Effector memory CD4-positive, alpha-beta T cell (primary cell): ENCODE measurements around the gene AHDC1.
A peak's percentile ranks its signal among the peaks of the same experiment; 100 is the strongest.
"Not testable (repeated sequence)": the region's sequence is repeated elsewhere in the genome, so short reads cannot be mapped to it uniquely, and the experiment has no call there.

Experiments used
- DNase-seq, 3 donors: peaks; one replicate each; pipeline ENCODE4 v3.0.0-alpha.2; 2020
- H3K27ac ChIP-seq: 2 replicates; pipeline ENCODE4 v1.7.0; 2013; ENCODE audit warnings: mild to moderate bottlenecking, low read length, moderate library complexity; ENCODE audit not compliant: insufficient read depth, poor library complexity, severe bottlenecking
- H3K27me3 ChIP-seq: replicated peaks from 2 replicates; pipeline ENCODE4 v1.7.0; 2013; ENCODE audit warnings: mild to moderate bottlenecking, low read length; ENCODE audit not compliant: insufficient read depth, control insufficient read depth, poor library complexity, severe bottlenecking
- H3K36me3 ChIP-seq: 2 replicates; pipeline ENCODE4 v1.7.0; 2013; ENCODE audit warnings: mild to moderate bottlenecking, low read length, moderate library complexity; ENCODE audit not compliant: control insufficient read depth, insufficient read depth
- H3K4me1 ChIP-seq: 2 replicates; pipeline ENCODE4 v1.7.0; 2013; ENCODE audit warnings: low read length, mild to moderate bottlenecking; ENCODE audit not compliant: control insufficient read depth, insufficient read depth, poor library complexity, severe bottlenecking
- H3K4me3 ChIP-seq: 2 replicates; pipeline ENCODE4 v1.7.0; 2013; ENCODE audit warnings: low read length, low read depth, mild to moderate bottlenecking; ENCODE audit not compliant: insufficient read depth, poor library complexity, severe bottlenecking
- H3K9me3 ChIP-seq: 2 replicates; pipeline ENCODE4 v1.7.0; 2013; ENCODE audit warnings: mild to moderate bottlenecking, low read length, moderate library complexity; ENCODE audit not compliant: control insufficient read depth

The AHDC1 gene

GRCh38 chr1:27503033-27503432 is 100.9 kb downstream of the AHDC1 start:
- no peaks in the 10 kb centered on the region for H3K4me1 ChIP-seq
- H3K27me3 ChIP-seq, result no peaks in the 10 kb centered on the region
- no peak overlapping the region for H3K27ac ChIP-seq
- no peak for DNase-seq
- H3K9me3 ChIP-seq, result no peaks in the 10 kb centered on the region
- H3K36me3 ChIP-seq, result no peaks in the 10 kb centered on the region
- no peak overlapping the region for H3K4me3 ChIP-seq

GRCh38 chr1:27501159-27501558 is 102.8 kb downstream of the AHDC1 start:
- not testable (repeated sequence) for H3K9me3 ChIP-seq, H3K27me3 ChIP-seq, H3K27ac ChIP-seq, H3K4me3 ChIP-seq, DNase-seq, H3K36me3 ChIP-seq, H3K4me1 ChIP-seq

DNA sequence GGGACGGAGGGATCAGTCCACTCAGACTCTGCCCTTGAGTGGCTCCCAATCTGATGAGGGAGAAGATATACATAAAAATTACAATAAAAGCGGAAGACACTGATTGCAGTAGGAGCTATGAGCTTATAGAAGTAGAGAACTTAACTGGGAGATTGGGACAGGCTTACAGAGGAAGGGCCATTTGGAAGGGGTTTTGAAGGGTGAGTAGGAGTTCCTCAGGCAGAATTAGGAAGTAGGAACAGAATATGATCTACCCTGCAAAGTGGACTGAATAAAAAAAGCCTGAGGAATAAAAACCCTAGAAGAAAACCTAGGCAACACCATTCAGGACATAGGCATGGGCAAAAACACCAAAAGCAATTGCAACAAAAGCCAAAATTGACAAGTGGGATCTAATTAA is 104.8 kb downstream of the AHDC1 start:
- no peaks in the 10 kb centered on the region for H3K27me3 ChIP-seq
- H3K4me1 ChIP-seq, result no peaks in the 10 kb centered on the region
- no peak overlapping the region for H3K4me3 ChIP-seq
- no peak overlapping the region for H3K27ac ChIP-seq
- DNase-seq, result no peak
- no peaks in the 10 kb centered on the region for H3K36me3 ChIP-seq
- H3K9me3 ChIP-seq, result no peaks in the 10 kb centered on the region

GRCh38 chr1:27496604-27497155 is 107.3 kb downstream of the AHDC1 start:
- Histone ChIP-seq H3K27ac (no peak overlapping the region), H3K4me3 (no peak overlapping the region), H3K36me3 (no peaks in the 10 kb centered on the region), H3K9me3 (no peaks in the 10 kb centered on the region), H3K4me1 (no peaks in the 10 kb centered on the region), H3K27me3 (no peaks in the 10 kb centered on the region)
- DNase-seq, result no peak

DNA sequence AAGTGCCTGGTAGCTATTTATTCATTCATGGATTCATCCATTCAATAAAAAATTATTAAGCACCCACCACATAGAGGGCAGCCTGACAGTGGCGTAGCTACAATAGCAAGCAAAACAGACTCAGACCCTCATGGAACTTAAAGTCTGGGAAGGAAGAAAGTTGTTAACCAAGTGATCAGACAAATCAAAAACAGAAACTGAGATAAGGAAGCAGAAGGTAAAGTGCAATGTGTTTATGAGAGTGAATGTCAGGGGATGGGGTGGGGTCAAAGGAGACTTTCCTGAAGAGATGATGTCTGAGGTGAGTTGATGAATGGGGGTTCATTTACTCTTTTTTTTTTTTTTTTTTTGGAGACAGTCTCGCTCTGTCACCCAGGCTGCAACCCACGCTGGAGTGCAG is 111.1 kb downstream of the AHDC1 start:
- no peak overlapping the region for H3K27ac ChIP-seq
- no peaks in the 10 kb centered on the region for H3K36me3 ChIP-seq
- no peaks in the 10 kb centered on the region for H3K9me3 ChIP-seq
- no peak overlapping the region for H3K4me3 ChIP-seq
- DNase-seq, result no peak
- peaks cover 15% of the 10 kb centered on the region for H3K4me1 ChIP-seq
- H3K27me3 ChIP-seq, result no peaks in the 10 kb centered on the region

GRCh38 chr1:27491748-27492700 is 111.9 kb downstream of the AHDC1 start:
- no peak overlapping the region for H3K27ac ChIP-seq
- no peaks in the 10 kb centered on the region for H3K27me3 ChIP-seq
- H3K4me1 ChIP-seq, result peaks cover 16% of the 10 kb centered on the region
- no peaks in the 10 kb centered on the region for H3K9me3 ChIP-seq
- no peaks in the 10 kb centered on the region for H3K36me3 ChIP-seq
- no peak for DNase-seq
- H3K4me3 ChIP-seq, result no peak overlapping the region

DNA sequence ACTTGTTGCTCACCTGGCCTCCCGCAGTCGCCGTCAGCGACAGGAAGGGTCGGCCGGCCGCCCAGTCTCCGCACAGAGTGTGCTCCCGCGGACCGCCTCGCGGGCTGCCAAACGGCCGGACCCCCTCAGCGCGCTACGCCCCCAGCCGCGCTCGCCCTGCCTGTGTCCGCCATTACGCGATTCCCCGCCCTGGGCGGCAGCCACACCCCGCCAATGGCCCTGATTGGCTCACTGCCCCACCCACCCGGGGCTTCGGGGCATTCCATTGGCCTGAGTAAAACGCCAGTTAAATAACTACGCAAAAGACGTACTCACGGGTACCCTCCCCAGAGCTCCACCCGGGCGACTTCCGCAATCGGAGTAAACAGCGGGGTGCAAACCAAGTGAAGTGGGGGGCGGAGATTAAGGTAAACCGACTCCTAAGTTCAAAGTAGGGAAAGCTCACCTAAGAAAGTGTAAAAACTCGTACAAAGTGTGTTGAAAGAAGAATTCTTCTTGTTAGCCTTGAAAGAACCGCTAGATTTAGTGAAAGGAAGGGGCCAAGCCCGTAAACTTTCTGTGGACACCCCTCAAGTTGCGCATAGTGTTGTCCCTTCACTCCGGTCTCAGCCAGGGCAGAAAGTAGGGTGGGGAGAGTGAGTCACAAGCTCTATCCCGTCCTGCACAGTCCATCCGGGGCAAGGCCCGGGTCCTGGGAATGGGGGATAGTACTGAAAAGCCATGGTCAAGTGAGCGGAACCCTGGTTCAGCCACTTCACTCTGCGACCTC is 113.8 kb downstream of the AHDC1 start, which contains the start of gene WASF2:
WASF2 (minus strand) TSS at position 195 of the 769 bp plus-strand sequence. CDS start 61,277 bp downstream, outside the sequence.
- Histone ChIP-seq H3K4me3 (peak within 1 kb of the TSS; percentile 96), H3K36me3 (no peaks in the 10 kb centered on the region), H3K4me1 (peaks cover 16% of the 10 kb centered on the region), H3K27ac (peak within 1 kb of the TSS; percentile 89), H3K9me3 (no peaks in the 10 kb centered on the region), H3K27me3 (no peaks in the 10 kb centered on the region)
- peak; percentile 92 to 96 (median 96) for DNase-seq

DNA sequence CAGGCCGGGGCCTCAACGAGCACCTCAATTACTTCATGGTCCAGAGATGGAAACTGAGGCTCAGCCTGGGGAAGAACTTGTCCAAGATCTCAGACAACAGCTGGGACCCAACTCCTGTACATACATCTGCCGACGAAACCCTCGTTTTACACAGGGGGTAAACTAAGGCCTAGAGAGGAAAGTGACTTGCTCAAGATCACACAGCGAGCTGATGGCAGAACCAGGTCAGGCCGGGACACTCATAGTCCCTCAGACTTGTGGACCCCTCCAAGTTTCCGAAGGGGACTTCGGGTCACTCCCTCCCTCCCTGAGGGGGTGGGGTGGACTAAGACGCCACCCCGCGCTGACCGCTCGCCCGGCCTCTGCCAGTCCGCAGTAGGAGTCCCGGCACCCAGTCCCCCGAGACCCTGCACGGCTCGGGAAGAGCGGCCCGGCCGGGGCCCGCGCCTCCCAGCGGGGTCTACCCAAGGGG is 114.4 kb downstream of the AHDC1 start:
- H3K9me3 ChIP-seq, result no peaks in the 10 kb centered on the region
- no peaks in the 10 kb centered on the region for H3K27me3 ChIP-seq
- H3K27ac ChIP-seq, result peak overlapping the region; percentile 89
- DNase-seq, result peak in 2 of 3 donors; percentile 2 to 25
- peaks cover 16% of the 10 kb centered on the region for H3K4me1 ChIP-seq
- H3K36me3 ChIP-seq, result no peaks in the 10 kb centered on the region
- peak overlapping the region; percentile 96 for H3K4me3 ChIP-seq

GRCh38 chr1:27487966-27488884 is 115.7 kb downstream of the AHDC1 start:
- Histone ChIP-seq H3K4me1 (peaks cover 16% of the 10 kb centered on the region), H3K27ac (peak overlapping the region; percentile 89), H3K36me3 (no peaks in the 10 kb centered on the region), H3K9me3 (no peaks in the 10 kb centered on the region), H3K4me3 (peak overlapping the region; percentile 96), H3K27me3 (no peaks in the 10 kb centered on the region)
- DNase-seq, result no peak
